OCI-LY1 (cell line): ENCODE data around the gene BOLA1.

Experiments used
- EZH2 ChIP-seq: fragments of 200-600 bp; sonication (generic), shearing (Covaris generic); IDR thresholded peaks from 2 replicates; pipeline ENCODE4 v1.8.0; 2017; ENCODE audit warnings: borderline replicate concordance, mixed run types, mild to moderate bottlenecking, antibody characterized with exemption, low read length, moderate library complexity, mixed read lengths
- TF ChIP-seq, protein P1 (sequence below): fragments of 200-600 bp; sonication (generic), shearing (Covaris generic); IDR thresholded peaks from 2 replicates; pipeline ENCODE4 v1.5.1; 2017; ENCODE audit warnings: mild to moderate bottlenecking, antibody characterized with exemption, low read length, moderate library complexity, mixed read lengths

DNA sequence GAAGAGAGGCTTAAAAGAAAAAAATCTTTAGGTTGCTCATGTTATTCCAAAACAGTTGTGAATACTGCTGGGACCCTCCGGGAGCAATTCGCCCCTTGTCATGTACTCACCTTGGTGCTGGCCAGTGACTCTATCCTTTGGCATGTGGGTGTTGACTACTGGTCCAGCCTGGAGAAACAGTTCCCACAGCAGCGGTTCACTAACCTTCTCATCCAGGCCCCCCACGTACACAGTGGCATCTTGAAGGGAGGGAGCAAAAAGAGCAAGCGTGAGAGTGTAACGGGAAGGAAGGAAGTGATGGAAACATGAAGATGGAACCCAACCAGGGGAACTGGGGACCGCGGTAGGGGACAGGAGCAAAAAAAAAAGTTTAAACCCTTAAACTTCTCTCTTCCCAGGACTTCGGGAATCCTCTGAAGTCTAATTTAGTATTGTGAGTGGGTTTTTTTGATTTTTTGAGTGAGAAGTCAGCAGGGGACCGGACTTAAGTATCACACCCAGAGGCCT lies 27.7 kb downstream of the BOLA1 start:
- TF ChIP-seq, protein P1, sequence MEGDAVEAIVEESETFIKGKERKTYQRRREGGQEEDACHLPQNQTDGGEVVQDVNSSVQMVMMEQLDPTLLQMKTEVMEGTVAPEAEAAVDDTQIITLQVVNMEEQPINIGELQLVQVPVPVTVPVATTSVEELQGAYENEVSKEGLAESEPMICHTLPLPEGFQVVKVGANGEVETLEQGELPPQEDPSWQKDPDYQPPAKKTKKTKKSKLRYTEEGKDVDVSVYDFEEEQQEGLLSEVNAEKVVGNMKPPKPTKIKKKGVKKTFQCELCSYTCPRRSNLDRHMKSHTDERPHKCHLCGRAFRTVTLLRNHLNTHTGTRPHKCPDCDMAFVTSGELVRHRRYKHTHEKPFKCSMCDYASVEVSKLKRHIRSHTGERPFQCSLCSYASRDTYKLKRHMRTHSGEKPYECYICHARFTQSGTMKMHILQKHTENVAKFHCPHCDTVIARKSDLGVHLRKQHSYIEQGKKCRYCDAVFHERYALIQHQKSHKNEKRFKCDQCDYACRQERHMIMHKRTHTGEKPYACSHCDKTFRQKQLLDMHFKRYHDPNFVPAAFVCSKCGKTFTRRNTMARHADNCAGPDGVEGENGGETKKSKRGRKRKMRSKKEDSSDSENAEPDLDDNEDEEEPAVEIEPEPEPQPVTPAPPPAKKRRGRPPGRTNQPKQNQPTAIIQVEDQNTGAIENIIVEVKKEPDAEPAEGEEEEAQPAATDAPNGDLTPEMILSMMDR = no peak
- TF ChIP-seq EZH2 = no peak
